GM03348 (cell line): ENCODE data around the gene AS3MT.
"Not testable (repeated sequence)": the region's sequence is repeated elsewhere in the genome, so short reads cannot be mapped to it uniquely, and the experiment has no call there.

Source experiments
- DNase-seq: peaks from one replicate; pipeline ENCODE4 v3.0.0; 2012; ENCODE audit warnings: low spot score

The AS3MT gene

GRCh38 chr10:102919246-102919959, 50.1 kb downstream of the AS3MT start:
- peak; percentile 7 for DNase-seq

DNA sequence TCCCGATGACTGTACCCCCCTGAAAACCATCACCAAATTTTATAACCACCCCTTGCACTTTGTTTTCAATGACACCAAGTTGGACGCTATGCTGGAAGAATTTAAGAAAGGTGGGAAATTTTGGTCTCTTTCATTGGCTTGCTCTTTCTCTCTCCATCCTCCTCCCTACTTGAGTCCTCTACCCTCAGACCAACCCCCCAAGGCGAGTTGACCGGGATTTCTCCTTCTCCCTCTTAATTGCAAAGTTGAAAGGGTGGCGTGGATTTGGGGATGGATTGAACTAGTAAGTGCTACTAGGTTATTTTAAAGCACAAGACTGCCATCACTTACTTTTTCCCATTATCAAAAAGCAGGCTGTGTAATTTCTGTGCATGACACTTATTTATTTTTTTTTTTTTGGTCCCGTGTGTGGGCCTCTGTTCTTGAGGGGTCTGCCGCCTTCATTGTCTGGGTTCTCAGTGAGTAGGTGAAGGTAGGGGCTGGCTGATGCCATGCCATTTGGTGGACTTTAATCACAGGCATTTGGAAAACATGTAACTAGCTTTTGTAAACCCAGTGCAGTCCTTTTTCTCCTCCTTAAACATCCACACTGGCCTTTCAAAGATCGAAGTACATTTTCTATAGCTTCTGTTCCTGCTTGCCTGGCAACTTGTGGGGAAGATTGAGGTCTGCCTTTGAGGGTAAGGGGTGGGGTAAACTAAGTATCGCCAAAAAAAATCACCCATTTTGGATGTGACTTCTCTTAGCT, 50.9 kb downstream of the AS3MT start:
- no peak for DNase-seq

DNA sequence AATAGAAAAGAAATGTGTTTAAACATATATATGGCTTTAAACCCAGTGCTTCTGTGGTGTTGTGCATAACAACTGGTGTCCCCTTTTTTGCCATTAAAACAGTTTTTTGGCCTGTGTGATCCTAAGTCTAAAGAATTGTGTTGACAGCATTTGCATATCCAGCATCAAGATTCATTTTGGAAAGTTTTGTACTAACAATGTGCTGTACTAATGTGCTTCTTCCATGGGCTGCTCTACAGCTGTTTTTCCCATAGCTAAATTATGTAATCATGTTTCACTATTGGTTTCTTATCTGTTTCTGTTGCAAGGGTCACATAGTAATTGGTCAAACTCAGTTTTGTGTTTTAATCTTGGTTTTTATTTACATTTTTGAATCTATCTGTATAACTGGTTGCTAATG, 54.3 kb downstream of the AS3MT start:
- DNase-seq: no peak

- no peak for DNase-seq
These were observed 57.6 kb downstream of the AS3MT start for GRCh38 chr10:102926842-102927241.

GRCh38 chr10:102927311-102928010, 58.2 kb downstream of the AS3MT start:
- DNase-seq: no peak

DNA sequence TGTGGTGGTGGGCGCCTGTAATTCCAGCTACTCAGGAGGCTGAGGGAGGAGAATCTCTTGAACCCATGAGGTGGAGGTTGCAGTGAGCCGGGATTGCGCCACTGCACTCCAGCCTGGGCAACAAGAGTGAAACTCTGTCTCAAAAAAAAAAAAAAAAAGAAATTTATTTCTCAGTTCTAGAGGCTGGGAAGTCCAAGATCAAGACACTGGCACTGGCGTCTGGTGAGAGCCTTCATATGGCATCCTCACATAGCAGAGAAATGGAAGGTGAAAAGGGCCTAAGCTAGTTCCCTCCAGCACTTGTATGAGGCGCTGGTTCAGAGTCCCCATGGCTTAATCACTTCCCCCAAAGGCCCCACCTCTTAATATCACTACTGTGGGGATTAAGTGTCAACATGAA, 59.2 kb downstream of the AS3MT start:
- not testable (repeated sequence) for DNase-seq

DNA sequence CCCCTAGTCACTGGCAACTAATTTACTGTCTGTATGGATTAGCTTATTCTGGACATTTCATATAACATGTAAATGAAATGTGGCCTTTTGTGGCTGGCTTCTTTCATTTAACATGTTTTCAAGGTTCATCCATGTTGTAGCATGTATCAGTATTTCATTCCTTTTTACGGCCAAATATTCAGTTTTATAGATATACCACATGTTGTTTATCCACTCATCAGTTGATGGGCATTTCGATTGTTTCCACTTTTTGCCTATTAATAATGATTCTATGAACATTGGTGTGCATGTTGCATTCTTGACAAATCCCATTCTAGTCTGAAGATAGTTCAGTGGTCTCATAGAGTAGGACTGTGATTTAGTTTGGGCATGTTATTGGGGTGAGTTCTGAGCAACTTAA, 61.5 kb downstream of the AS3MT start:
- DNase-seq: no peak

DNA sequence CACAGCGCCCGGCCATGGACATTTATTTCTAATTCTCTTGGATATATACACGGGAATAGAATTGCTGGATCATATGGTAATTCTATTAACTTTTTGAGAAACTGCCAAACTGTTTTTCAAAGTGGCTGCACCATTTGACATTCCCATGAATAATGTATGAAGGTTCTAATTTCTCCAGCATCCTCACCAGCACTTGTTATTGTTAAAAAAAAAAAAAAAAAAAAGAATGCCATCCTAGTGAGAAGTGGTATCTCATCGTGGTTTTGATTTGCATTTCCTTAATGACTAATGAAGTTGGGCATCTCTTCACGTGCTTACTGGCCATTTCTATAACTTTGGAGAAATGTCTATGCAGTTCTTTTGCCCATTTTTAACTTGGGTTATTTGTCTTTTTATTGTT, 62.4 kb downstream of the AS3MT start:
- DNase-seq: no peak

DNA sequence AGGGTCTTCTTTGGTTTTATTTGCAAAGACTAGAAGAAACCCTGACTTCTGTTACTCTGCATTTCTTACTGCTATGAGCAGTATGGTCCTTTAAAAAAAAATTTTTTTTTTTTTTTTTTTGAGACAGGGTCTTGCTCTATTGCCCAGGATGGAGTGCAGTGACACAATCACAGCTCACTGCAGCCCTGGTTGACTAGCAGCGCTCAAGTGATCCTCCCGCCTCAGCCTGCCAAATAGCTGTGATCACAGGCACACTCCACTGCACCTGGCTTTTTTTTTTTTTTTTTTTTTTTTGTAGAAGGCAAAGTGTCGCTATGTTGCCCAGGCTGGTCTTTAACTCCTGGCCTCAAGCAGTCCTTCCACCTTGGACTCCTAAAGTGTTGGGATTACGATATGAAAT, 66.2 kb downstream of the AS3MT start:
- DNase-seq: no peak

DNA sequence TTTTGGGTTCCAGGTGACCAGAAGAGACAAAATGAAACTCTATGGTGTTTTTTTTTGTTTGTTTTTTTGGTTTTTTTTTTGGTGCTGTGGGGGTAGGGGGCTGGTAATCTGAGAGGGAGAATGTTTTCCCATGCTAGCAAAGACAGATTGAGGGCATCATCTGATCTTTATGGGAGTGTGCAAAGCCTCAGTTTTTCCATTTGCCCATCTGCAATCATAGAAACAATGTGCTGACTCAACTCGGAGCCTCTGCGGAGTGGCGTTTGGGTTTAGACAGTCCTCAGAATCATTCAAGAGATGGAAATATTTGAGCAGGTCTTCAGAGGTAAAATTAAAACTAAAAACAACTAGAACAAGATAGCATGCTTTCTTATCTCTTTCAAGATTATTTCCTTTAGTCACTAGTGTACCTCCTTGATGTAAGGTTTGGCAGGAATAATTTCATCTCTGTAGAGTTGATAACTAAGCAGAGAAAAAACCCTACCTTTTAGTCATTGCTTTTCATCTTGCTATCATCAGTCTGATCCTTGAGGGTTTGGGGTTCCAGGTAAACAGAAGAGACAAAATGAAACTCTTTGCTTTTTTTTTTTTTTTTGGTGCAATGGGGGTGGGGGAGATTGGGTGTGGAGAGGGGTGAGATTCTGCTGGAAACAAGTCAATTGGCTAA, 66.8 kb downstream of the AS3MT start:
- DNase-seq: no peak

GRCh38 chr10:102941401-102941800, 72.1 kb downstream of the AS3MT start:
- no peak for DNase-seq

- no peak for DNase-seq
These were observed 76.2 kb downstream of the AS3MT start for GRCh38 chr10:102945449-102945848.

DNA sequence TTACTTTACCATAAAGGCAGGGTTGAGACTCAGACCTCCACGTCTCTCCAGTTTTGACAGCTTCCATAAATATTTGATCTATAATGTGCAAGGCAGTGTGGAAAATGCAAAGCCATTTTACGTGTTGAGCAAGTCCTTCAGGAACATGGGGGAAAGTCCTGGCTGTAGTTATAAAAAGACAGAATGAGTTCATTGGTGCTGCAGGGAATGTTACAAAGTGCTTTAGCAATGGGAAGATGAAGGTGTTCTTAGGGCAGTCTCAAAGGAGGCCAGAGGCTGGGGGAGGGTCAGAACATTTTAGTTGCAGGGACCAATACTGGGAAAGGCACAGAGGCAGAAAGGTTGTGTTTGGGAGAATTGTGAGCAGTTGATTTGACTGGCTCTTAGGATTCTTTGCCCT, 76.7 kb downstream of the AS3MT start:
- no peak for DNase-seq

GRCh38 chr10:102946992-102947391, 77.7 kb downstream of the AS3MT start:
- no peak for DNase-seq

GRCh38 chr10:102948176-102948575, 78.9 kb downstream of the AS3MT start:
- DNase-seq: no peak

DNA sequence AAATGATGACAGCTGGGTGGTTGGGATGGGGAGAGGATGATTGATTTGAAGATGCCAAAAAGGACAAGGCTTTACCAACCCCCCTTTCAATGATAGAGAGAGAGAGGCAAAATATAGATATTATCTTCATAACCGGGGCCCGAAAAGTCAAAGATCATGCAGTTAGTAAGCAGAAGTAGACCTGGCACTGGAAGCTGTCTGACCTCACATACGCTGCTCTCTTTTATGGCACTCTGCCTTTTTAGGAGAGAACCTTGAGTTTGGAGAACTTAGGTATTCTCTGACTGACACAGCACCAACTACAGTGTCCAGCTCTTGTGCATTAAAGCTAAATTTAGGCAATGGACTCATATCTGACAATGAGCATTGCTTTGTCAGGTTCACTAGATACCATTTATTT, 79.5 kb downstream of the AS3MT start:
- no peak for DNase-seq

GRCh38 chr10:102949916-102950315, 80.6 kb downstream of the AS3MT start:
- DNase-seq: no peak

DNA sequence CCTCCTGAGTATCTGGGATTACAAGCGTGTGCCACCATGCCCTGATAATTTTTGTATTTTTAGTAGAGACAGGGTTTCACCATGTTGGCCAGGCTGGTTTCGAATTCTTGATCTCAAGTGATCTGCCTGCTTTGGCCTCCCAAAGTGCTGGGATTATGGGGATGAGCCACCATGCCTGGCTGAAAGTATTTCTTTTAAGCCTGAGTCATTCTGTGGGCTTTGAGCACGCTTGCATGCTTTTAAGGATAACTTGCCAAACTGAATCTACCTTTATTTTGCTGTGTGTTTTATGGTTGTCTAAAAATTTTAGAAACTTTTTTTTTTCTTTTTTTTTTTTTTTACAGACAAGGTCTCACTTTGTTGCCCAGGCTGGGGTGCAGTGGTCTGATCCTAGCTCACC, 82.0 kb downstream of the AS3MT start:
- DNase-seq: no peak
